OCI-LY1 (cell line): ENCODE measurements around the gene SLC29A1.
"Not testable (repeated sequence)": the region's sequence is repeated elsewhere in the genome, so short reads cannot be mapped to it uniquely, and the experiment has no call there.

Experiments
- H2AFZ ChIP-seq: fragments of 200-600 bp; sonication (generic), shearing (Covaris generic); 2 replicates; pipeline ENCODE4 v1.6.0; 2014; ENCODE audit warnings: antibody characterized with exemption, mild to moderate bottlenecking, low read length
- H3F3A ChIP-seq: fragments of 200-600 bp; sonication (generic), shearing (Covaris generic); 2 replicates; pipeline ENCODE4 v1.6.0; 2014; ENCODE audit warnings: mild to moderate bottlenecking, antibody characterized with exemption, low read length, moderate library complexity; ENCODE audit not compliant: insufficient read depth
- H3K27ac ChIP-seq: fragments of 200-600 bp; sonication (generic); 2 replicates; pipeline ENCODE4 v1.5.1; 2014; ENCODE audit warnings: low read length, mixed run types, mild to moderate bottlenecking, low read depth; ENCODE audit not compliant: poor library complexity, severe bottlenecking
- H3K27me3 ChIP-seq: fragments of 200-600 bp; sonication (generic); 2 replicates; pipeline ENCODE4 v1.6.0; 2014; ENCODE audit warnings: antibody characterized with exemption, mild to moderate bottlenecking, low read length, moderate library complexity; ENCODE audit not compliant: insufficient read depth
- H3K36me3 ChIP-seq: fragments of 200-600 bp; sonication (generic); 2 replicates; pipeline ENCODE4 v1.6.1; 2014; ENCODE audit warnings: mild to moderate bottlenecking, antibody characterized with exemption, low read length, moderate library complexity, mixed read lengths; ENCODE audit not compliant: insufficient read depth
- H3K4me1 ChIP-seq: fragments of 200-600 bp; sonication (generic); 2 replicates; pipeline ENCODE4 v1.5.1; 2014; ENCODE audit warnings: mild to moderate bottlenecking, low read length, moderate library complexity; ENCODE audit not compliant: insufficient read depth, severe bottlenecking
- H3K4me2 ChIP-seq: fragments of 200-600 bp; sonication (generic), shearing (Covaris generic); 2 replicates; pipeline ENCODE4 v1.6.1; 2014; ENCODE audit warnings: low read length
- H3K4me3 ChIP-seq: fragments of 200-600 bp; sonication (generic); 2 replicates; pipeline ENCODE4 v1.5.1; 2014; ENCODE audit warnings: low read length, low read depth, mild to moderate bottlenecking, mixed read lengths; ENCODE audit not compliant: poor library complexity, severe bottlenecking
- H3K79me2 ChIP-seq: fragments of 200-600 bp; shearing (Covaris generic); 2 replicates; pipeline ENCODE4 v1.6.1; 2016; ENCODE audit warnings: mixed run types, low read length, mixed read lengths; ENCODE audit not compliant: insufficient read depth
- H3K9ac ChIP-seq: fragments of 200-600 bp; sonication (generic), shearing (Covaris generic); 2 replicates; pipeline ENCODE4 v1.6.1; 2014; ENCODE audit warnings: mild to moderate bottlenecking, low read length, mixed read lengths
- H3K9me2 ChIP-seq: fragments of 200-600 bp; sonication (generic), shearing (Covaris generic); 2 replicates; pipeline ENCODE4 v1.6.1; 2014; ENCODE audit warnings: low read depth, mild to moderate bottlenecking, low read length, mixed read lengths
- H3K9me3 ChIP-seq: fragments of 200-600 bp; shearing (Covaris generic); 2 replicates; pipeline ENCODE4 v1.6.1; 2014; ENCODE audit warnings: low read length, mixed read lengths
- H4K20me1 ChIP-seq: fragments of 200-600 bp; sonication (generic), shearing (Covaris generic); 2 replicates; pipeline ENCODE4 v1.6.0; 2016; ENCODE audit warnings: mild to moderate bottlenecking, low read length; ENCODE audit not compliant: insufficient read depth
- EZH2 ChIP-seq: fragments of 200-600 bp; sonication (generic), shearing (Covaris generic); IDR thresholded peaks from 2 replicates; pipeline ENCODE4 v1.8.0; 2017; ENCODE audit warnings: borderline replicate concordance, mixed run types, mild to moderate bottlenecking, antibody characterized with exemption, low read length, moderate library complexity, mixed read lengths
- TF ChIP-seq, protein P1 (sequence below): fragments of 200-600 bp; sonication (generic), shearing (Covaris generic); IDR thresholded peaks from 2 replicates; pipeline ENCODE4 v1.5.1; 2017; ENCODE audit warnings: mild to moderate bottlenecking, antibody characterized with exemption, low read length, moderate library complexity, mixed read lengths

Gene SLC29A1

DNA sequence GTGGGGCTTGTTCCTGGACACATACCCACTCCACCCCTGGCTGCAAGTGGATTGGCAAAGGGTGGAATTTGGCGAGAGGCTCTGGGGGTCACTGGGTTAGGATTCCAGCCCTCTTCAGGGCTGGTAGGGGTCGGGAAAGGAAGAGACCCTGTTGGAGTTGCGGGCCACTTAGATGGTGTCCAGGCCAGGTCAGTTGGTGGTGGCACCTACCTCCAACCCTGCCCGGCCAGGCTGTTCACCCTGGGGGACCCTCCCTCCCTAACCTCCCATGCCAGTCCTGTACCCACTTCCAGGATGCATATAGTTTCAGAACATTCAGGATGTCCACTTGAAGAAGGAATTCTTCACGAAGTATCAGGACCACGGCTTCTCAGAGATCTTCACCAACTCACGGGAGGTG is 43.7 kb upstream of the SLC29A1 start:
- no peaks in the 10 kb centered on the region for H3K36me3 ChIP-seq
- H3F3A ChIP-seq: no peaks in the 10 kb centered on the region
- H3K27ac ChIP-seq: no peak overlapping the region
- peaks cover 6% of the 10 kb centered on the region for H3K4me1 ChIP-seq
- H3K9ac ChIP-seq: no peak overlapping the region
- no peak overlapping the region for H3K4me3 ChIP-seq
- H3K9me3 ChIP-seq: no peaks in the 10 kb centered on the region
- no peak for TF ChIP-seq EZH2
- TF ChIP-seq, protein P1, sequence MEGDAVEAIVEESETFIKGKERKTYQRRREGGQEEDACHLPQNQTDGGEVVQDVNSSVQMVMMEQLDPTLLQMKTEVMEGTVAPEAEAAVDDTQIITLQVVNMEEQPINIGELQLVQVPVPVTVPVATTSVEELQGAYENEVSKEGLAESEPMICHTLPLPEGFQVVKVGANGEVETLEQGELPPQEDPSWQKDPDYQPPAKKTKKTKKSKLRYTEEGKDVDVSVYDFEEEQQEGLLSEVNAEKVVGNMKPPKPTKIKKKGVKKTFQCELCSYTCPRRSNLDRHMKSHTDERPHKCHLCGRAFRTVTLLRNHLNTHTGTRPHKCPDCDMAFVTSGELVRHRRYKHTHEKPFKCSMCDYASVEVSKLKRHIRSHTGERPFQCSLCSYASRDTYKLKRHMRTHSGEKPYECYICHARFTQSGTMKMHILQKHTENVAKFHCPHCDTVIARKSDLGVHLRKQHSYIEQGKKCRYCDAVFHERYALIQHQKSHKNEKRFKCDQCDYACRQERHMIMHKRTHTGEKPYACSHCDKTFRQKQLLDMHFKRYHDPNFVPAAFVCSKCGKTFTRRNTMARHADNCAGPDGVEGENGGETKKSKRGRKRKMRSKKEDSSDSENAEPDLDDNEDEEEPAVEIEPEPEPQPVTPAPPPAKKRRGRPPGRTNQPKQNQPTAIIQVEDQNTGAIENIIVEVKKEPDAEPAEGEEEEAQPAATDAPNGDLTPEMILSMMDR: no peak
- no peaks in the 10 kb centered on the region for H4K20me1 ChIP-seq
- H2AFZ ChIP-seq: no peak overlapping the region
- peaks cover 15% of the 10 kb centered on the region; the same call in 1 of the 2 replicates for H3K27me3 ChIP-seq
- no peaks in the 10 kb centered on the region for H3K79me2 ChIP-seq
- H3K9me2 ChIP-seq: no peaks in the 10 kb centered on the region
- no peak overlapping the region for H3K4me2 ChIP-seq

DNA sequence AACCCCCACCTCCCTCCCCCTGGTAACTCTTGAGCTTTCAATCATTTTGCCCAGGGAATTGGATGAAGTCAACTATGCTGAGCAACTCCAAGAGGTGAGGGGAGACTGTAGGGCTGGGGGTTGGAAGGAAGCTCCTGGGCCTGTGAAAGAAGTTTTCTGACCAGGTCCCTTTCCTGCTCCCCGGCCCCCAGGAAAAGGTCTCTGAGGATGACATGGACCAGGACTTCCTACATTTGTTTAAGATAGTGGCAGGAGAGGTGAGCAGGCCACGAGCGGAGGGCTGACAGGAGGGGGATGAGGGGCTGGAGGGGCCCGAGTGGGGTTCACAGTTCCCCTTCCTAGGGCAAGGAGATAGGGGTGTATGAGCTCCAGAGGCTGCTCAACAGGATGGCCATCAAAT is 43.0 kb upstream of the SLC29A1 start:
- TF ChIP-seq, protein P1: no peak
- no peak for TF ChIP-seq EZH2
- Histone ChIP-seq H3K9me2 (no peaks in the 10 kb centered on the region), H3K9ac (no peak overlapping the region), H4K20me1 (no peaks in the 10 kb centered on the region), H3K4me1 (peaks cover 6% of the 10 kb centered on the region), H3F3A (no peaks in the 10 kb centered on the region), H3K79me2 (no peaks in the 10 kb centered on the region), H3K27ac (no peak overlapping the region), H2AFZ (no peak overlapping the region), H3K9me3 (no peaks in the 10 kb centered on the region), H3K36me3 (no peaks in the 10 kb centered on the region), H3K4me3 (no peak overlapping the region), H3K27me3 (peaks cover 15% of the 10 kb centered on the region; the same call in 1 of the 2 replicates), H3K4me2 (no peak overlapping the region)

DNA sequence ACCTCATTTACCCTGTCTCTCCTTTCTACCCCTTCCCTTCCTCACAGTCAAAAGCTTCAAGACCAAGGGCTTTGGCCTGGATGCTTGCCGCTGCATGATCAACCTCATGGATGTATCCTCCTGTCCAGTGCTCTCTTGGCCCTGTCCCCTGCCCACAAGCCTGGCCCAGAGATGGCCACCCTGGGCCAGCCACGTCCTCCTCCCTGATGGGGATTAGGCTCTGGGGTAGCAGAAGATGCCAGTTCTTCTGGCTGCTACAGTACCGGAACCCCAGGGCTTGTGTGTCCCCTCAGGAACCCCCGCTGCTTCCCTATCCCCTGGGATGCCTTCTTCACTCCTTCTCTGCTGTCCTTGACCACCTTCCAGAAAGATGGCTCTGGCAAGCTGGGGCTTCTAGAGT is 42.5 kb upstream of the SLC29A1 start:
- Histone ChIP-seq H3K9me3 (no peaks in the 10 kb centered on the region), H3K9me2 (no peaks in the 10 kb centered on the region), H3K4me3 (no peak overlapping the region), H3K9ac (no peak overlapping the region), H3K27me3 (peaks cover 15% of the 10 kb centered on the region; the same call in 1 of the 2 replicates), H3K27ac (no peak overlapping the region), H3K4me2 (no peak overlapping the region), H3F3A (no peaks in the 10 kb centered on the region), H3K79me2 (no peaks in the 10 kb centered on the region), H3K36me3 (no peaks in the 10 kb centered on the region), H3K4me1 (peaks cover 6% of the 10 kb centered on the region), H2AFZ (no peak overlapping the region), H4K20me1 (no peaks in the 10 kb centered on the region)
- TF ChIP-seq, protein P1: no peak
- TF ChIP-seq EZH2: no peak

DNA sequence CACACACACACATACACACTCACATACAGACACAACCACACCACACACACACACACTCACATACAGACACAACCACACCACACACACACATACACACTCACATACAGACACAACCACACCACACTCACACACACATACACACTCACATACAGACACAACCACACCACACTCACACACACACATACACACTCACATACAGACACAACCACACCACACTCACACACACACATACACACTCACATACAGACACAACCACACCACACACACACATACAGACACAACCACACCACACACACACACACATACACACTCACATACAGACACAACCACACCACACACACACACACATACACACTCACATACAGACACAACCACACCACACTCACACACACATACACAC is 41.6 kb upstream of the SLC29A1 start:
- H3K4me2 ChIP-seq, H3K27me3 ChIP-seq, H3K27ac ChIP-seq, H3K36me3 ChIP-seq, H3F3A ChIP-seq, H3K79me2 ChIP-seq, H3K9me2 ChIP-seq, H3K4me3 ChIP-seq, H2AFZ ChIP-seq, H4K20me1 ChIP-seq, H3K4me1 ChIP-seq, H3K9me3 ChIP-seq, H3K9ac ChIP-seq: not testable (repeated sequence)
